OCI-LY1 (cell line): Measurements from ENCODE around the gene DDC.
A peak's percentile ranks its signal among the peaks of the same experiment; 100 is the strongest.

Experiments used
- H2AFZ ChIP-seq: fragments of 200-600 bp; sonication (generic), shearing (Covaris generic); 2 replicates; pipeline ENCODE4 v1.6.0; 2014; ENCODE audit warnings: antibody characterized with exemption, mild to moderate bottlenecking, low read length
- H3F3A ChIP-seq: fragments of 200-600 bp; sonication (generic), shearing (Covaris generic); 2 replicates; pipeline ENCODE4 v1.6.0; 2014; ENCODE audit warnings: mild to moderate bottlenecking, antibody characterized with exemption, low read length, moderate library complexity; ENCODE audit not compliant: insufficient read depth
- H3K27ac ChIP-seq: fragments of 200-600 bp; sonication (generic); 2 replicates; pipeline ENCODE4 v1.5.1; 2014; ENCODE audit warnings: low read length, mixed run types, mild to moderate bottlenecking, low read depth; ENCODE audit not compliant: poor library complexity, severe bottlenecking
- H3K27me3 ChIP-seq: fragments of 200-600 bp; sonication (generic); 2 replicates; pipeline ENCODE4 v1.6.0; 2014; ENCODE audit warnings: antibody characterized with exemption, mild to moderate bottlenecking, low read length, moderate library complexity; ENCODE audit not compliant: insufficient read depth
- H3K36me3 ChIP-seq: fragments of 200-600 bp; sonication (generic); 2 replicates; pipeline ENCODE4 v1.6.1; 2014; ENCODE audit warnings: mild to moderate bottlenecking, antibody characterized with exemption, low read length, moderate library complexity, mixed read lengths; ENCODE audit not compliant: insufficient read depth
- H3K4me1 ChIP-seq: fragments of 200-600 bp; sonication (generic); 2 replicates; pipeline ENCODE4 v1.5.1; 2014; ENCODE audit warnings: mild to moderate bottlenecking, low read length, moderate library complexity; ENCODE audit not compliant: insufficient read depth, severe bottlenecking
- H3K4me2 ChIP-seq: fragments of 200-600 bp; sonication (generic), shearing (Covaris generic); 2 replicates; pipeline ENCODE4 v1.6.1; 2014; ENCODE audit warnings: low read length
- H3K4me3 ChIP-seq: fragments of 200-600 bp; sonication (generic); 2 replicates; pipeline ENCODE4 v1.5.1; 2014; ENCODE audit warnings: low read length, low read depth, mild to moderate bottlenecking, mixed read lengths; ENCODE audit not compliant: poor library complexity, severe bottlenecking
- H3K79me2 ChIP-seq: fragments of 200-600 bp; shearing (Covaris generic); 2 replicates; pipeline ENCODE4 v1.6.1; 2016; ENCODE audit warnings: mixed run types, low read length, mixed read lengths; ENCODE audit not compliant: insufficient read depth
- H3K9ac ChIP-seq: fragments of 200-600 bp; sonication (generic), shearing (Covaris generic); 2 replicates; pipeline ENCODE4 v1.6.1; 2014; ENCODE audit warnings: mild to moderate bottlenecking, low read length, mixed read lengths
- H3K9me2 ChIP-seq: fragments of 200-600 bp; sonication (generic), shearing (Covaris generic); 2 replicates; pipeline ENCODE4 v1.6.1; 2014; ENCODE audit warnings: low read depth, mild to moderate bottlenecking, low read length, mixed read lengths
- H3K9me3 ChIP-seq: fragments of 200-600 bp; shearing (Covaris generic); 2 replicates; pipeline ENCODE4 v1.6.1; 2014; ENCODE audit warnings: low read length, mixed read lengths
- H4K20me1 ChIP-seq: fragments of 200-600 bp; sonication (generic), shearing (Covaris generic); 2 replicates; pipeline ENCODE4 v1.6.0; 2016; ENCODE audit warnings: mild to moderate bottlenecking, low read length; ENCODE audit not compliant: insufficient read depth
- CTCF ChIP-seq: fragments of 200-600 bp; sonication (generic), shearing (Covaris generic); IDR thresholded peaks from 2 replicates; pipeline ENCODE4 v1.5.1; 2017; ENCODE audit warnings: mild to moderate bottlenecking, antibody characterized with exemption, low read length, moderate library complexity, mixed read lengths
- EZH2 ChIP-seq: fragments of 200-600 bp; sonication (generic), shearing (Covaris generic); IDR thresholded peaks from 2 replicates; pipeline ENCODE4 v1.8.0; 2017; ENCODE audit warnings: borderline replicate concordance, mixed run types, mild to moderate bottlenecking, antibody characterized with exemption, low read length, moderate library complexity, mixed read lengths

The DDC gene

GRCh38 chr7:50448823-50449222 is 116.4 kb downstream of the DDC start:
- Histone ChIP-seq H3K4me1 (peaks cover 28% of the 10 kb centered on the region), H3K9ac (peak overlapping the region; percentile 96), H3K27me3 (no peaks in the 10 kb centered on the region), H3F3A (no peaks in the 10 kb centered on the region), H4K20me1 (no peaks in the 10 kb centered on the region), H3K9me2 (no peaks in the 10 kb centered on the region), H2AFZ (no peak overlapping the region), H3K9me3 (no peaks in the 10 kb centered on the region), H3K27ac (no peak overlapping the region), H3K4me3 (peak overlapping the region; percentile 90), H3K79me2 (peaks cover 30% of the 10 kb centered on the region), H3K36me3 (peaks cover 35% of the 10 kb centered on the region), H3K4me2 (peak overlapping the region; percentile 86)
- TF ChIP-seq CTCF: no peak

GRCh38 chr7:50446542-50446960 is 118.7 kb downstream of the DDC start:
- no peaks in the 10 kb centered on the region for H4K20me1 ChIP-seq
- H3K27ac ChIP-seq: no peak overlapping the region
- no peak overlapping the region for H2AFZ ChIP-seq
- H3K27me3 ChIP-seq: no peaks in the 10 kb centered on the region
- H3K79me2 ChIP-seq: peaks cover 39% of the 10 kb centered on the region
- peaks cover 24% of the 10 kb centered on the region for H3K4me1 ChIP-seq
- no peak overlapping the region for H3K9ac ChIP-seq
- no peak overlapping the region for H3K4me3 ChIP-seq
- H3K4me2 ChIP-seq: no peak overlapping the region
- H3F3A ChIP-seq: no peaks in the 10 kb centered on the region
- no peaks in the 10 kb centered on the region for H3K9me2 ChIP-seq
- H3K9me3 ChIP-seq: no peaks in the 10 kb centered on the region
- no peak for TF ChIP-seq CTCF
- no peak for TF ChIP-seq EZH2
- H3K36me3 ChIP-seq: peaks cover 55% of the 10 kb centered on the region

- H4K20me1 ChIP-seq: no peaks in the 10 kb centered on the region
- H3K4me2 ChIP-seq: no peak overlapping the region
- H2AFZ ChIP-seq: no peak overlapping the region
- H3K27me3 ChIP-seq: no peaks in the 10 kb centered on the region
- H3K36me3 ChIP-seq: peaks cover 44% of the 10 kb centered on the region
- H3K4me1 ChIP-seq: no peaks in the 10 kb centered on the region
- H3K4me3 ChIP-seq: no peak overlapping the region
- no peak overlapping the region for H3K27ac ChIP-seq
- no peaks in the 10 kb centered on the region for H3K79me2 ChIP-seq
- no peaks in the 10 kb centered on the region for H3F3A ChIP-seq
- H3K9me3 ChIP-seq: no peaks in the 10 kb centered on the region
- no peaks in the 10 kb centered on the region for H3K9me2 ChIP-seq
- no peak overlapping the region for H3K9ac ChIP-seq
- TF ChIP-seq CTCF (no peak), EZH2 (no peak)
Measured at GRCh38 chr7:50436133-50436806, 128.9 kb downstream of the DDC start.
